HEK293T (cell line): ENCODE results near the gene FJX1.

Source experiments
- CTBP1 ChIP-seq: fragments of 450-650 bp; IDR thresholded peaks from 2 replicates; pipeline ENCODE4 v1.6.1; 2016; ENCODE audit warnings: borderline replicate concordance
- FOXA1 ChIP-seq: fragments of 450-650 bp; IDR thresholded peaks from 2 replicates; pipeline ENCODE4 v1.6.1; 2016; ENCODE audit warnings: mild to moderate bottlenecking
- HDGF ChIP-seq: fragments of 450-650 bp; IDR thresholded peaks from 2 replicates; pipeline ENCODE4 v1.6.1; 2017; ENCODE audit warnings: antibody characterized with exemption, borderline replicate concordance
- L3MBTL2 ChIP-seq: fragments of 450-650 bp; conservative IDR thresholded peaks from 2 replicates; pipeline ENCODE4 v1.6.1; 2016; ENCODE audit warnings: mild to moderate bottlenecking
- LEF1 ChIP-seq: fragments of 450-650 bp; IDR thresholded peaks from 2 replicates; pipeline ENCODE4 v1.6.1; 2017; ENCODE audit warnings: mild to moderate bottlenecking, borderline replicate concordance
- ZNF384 ChIP-seq: fragments of 450-650 bp; IDR thresholded peaks from 2 replicates; pipeline ENCODE4 v1.6.1; 2016

DNA sequence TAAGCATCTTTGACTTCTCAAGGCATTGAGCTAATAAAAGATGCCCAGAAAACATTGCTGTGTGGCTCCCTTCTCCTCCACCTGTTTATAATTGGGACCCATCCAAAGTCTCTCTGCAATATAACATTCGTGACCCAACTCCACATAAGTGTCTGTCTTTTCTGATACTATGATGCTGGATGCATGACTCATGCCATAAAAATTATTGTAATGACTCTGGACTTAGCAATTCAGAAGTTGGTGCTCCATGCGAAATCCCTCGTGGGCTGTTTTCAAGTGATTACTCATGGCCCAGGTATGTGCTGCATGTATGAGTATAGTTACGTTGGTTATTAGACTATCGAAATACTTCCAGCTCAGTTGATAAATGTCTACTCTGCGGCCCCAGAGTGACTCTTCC lies 11.7 kb downstream of the FJX1 start:
- TF ChIP-seq ZNF384 = no peak
- no peak for TF ChIP-seq L3MBTL2
- TF ChIP-seq FOXA1 = no peak
- TF ChIP-seq HDGF = no peak
- TF ChIP-seq CTBP1 = no peak
- no peak for TF ChIP-seq LEF1
